Endothelial cell of umbilical vein (primary cell): ENCODE measurements around the gene PPIL6.

ENCODE experiments used
- EZH2 ChIP-seq: IDR thresholded peaks from 2 replicates; pipeline ENCODE4 v1.6.1; 2012; ENCODE audit warnings: borderline replicate concordance, low read depth, mild to moderate bottlenecking, moderate library complexity, low read length, inconsistent platforms; ENCODE audit not compliant: severe bottlenecking
- MYC ChIP-seq: IDR thresholded peaks from one replicate; pipeline ENCODE4 v1.6.1; 2011; ENCODE audit warnings: mild to moderate bottlenecking, low read depth, low read length
- POLR2AphosphoS5 ChIP-seq: IDR thresholded peaks from 2 replicates; pipeline ENCODE4 v1.6.1; 2012; ENCODE audit warnings: low read depth, mild to moderate bottlenecking, control low read depth, low read length, moderate library complexity; ENCODE audit not compliant: insufficient read depth
- TF ChIP-seq, protein P1 (sequence below), 2 donors: IDR thresholded peaks; 1 replicate in 1 of 2; 2 replicates in 1 of 2; pipeline ENCODE4 v1.5.1; 2011; ENCODE audit warnings: low read length in 2 of 2, mild to moderate bottlenecking in 2 of 2, moderate library complexity in 2 of 2, control low read depth in 1 of 2, inconsistent platforms in 1 of 2, low read depth in 1 of 2; ENCODE audit not compliant: insufficient read depth in 1 of 2; ENCODE audit errors: extremely low read depth in 1 of 2

DNA sequence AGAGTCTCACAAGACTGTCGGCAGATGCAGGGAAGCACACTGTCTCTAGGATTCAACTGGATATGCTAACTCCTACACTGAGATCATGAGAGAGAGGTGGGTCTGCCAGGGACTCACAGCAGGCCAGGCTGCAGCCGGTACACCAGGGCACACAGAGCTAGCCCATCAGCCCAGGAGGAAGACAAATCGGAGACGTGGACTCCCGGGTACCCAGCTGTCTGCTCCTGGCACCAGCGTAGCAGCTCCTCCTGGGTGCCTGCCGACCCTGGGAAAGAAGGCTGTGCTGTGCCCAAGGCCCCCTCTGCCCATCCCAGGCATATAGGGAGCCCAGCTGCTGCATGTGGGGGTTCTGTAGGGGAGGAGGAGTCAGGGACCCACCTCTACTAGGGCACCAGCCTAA is 8.2 kb upstream of the PPIL6 start:
- TF ChIP-seq, protein P1, sequence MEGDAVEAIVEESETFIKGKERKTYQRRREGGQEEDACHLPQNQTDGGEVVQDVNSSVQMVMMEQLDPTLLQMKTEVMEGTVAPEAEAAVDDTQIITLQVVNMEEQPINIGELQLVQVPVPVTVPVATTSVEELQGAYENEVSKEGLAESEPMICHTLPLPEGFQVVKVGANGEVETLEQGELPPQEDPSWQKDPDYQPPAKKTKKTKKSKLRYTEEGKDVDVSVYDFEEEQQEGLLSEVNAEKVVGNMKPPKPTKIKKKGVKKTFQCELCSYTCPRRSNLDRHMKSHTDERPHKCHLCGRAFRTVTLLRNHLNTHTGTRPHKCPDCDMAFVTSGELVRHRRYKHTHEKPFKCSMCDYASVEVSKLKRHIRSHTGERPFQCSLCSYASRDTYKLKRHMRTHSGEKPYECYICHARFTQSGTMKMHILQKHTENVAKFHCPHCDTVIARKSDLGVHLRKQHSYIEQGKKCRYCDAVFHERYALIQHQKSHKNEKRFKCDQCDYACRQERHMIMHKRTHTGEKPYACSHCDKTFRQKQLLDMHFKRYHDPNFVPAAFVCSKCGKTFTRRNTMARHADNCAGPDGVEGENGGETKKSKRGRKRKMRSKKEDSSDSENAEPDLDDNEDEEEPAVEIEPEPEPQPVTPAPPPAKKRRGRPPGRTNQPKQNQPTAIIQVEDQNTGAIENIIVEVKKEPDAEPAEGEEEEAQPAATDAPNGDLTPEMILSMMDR (IDR thresholded peaks at IDR 0.05; ENCODE audit: extremely low read depth in 1 of 2, insufficient read depth in 1 of 2, low read depth in 1 of 2, low read length in 2 of 2), result no peak
- TF ChIP-seq POLR2AphosphoS5 (no peak), EZH2 (no peak), MYC (no peak)
